ENCODE results near the gene MBD2.

The MBD2 gene

GRCh38 chr18:54251606-54252390 is 27.3 kb upstream of the MBD2 start:
- H3K4me3 ChIP-seq (ENCODE audit: low read depth, low read length) = no peak overlapping the region
- H3K36me3 ChIP-seq = no peaks in the 10 kb centered on the region
- no peak overlapping the region for H3K27ac ChIP-seq
- TF ChIP-seq CTCF (IDR thresholded peaks at IDR 0.05; ENCODE audit: low read depth, low read length) = no peak
- no peak for DNase-seq
- H3K9me3 ChIP-seq (ENCODE audit: severe bottlenecking) = no peaks in the 10 kb centered on the region
- no peaks in the 10 kb centered on the region for H3K27me3 ChIP-seq (ENCODE audit: insufficient read depth, low read depth, severe bottlenecking)

GRCh38 chr18:54250846-54251261 is 26.4 kb upstream of the MBD2 start:
- no peak for DNase-seq
- no peaks in the 10 kb centered on the region for H3K27me3 ChIP-seq (ENCODE audit: insufficient read depth, low read depth, severe bottlenecking)
- TF ChIP-seq CTCF (IDR thresholded peaks at IDR 0.05; ENCODE audit: low read depth, low read length) = no peak
- H3K4me3 ChIP-seq (ENCODE audit: low read depth, low read length) = no peak overlapping the region
- no peaks in the 10 kb centered on the region for H3K9me3 ChIP-seq (ENCODE audit: severe bottlenecking)
- no peaks in the 10 kb centered on the region for H3K36me3 ChIP-seq
- H3K27ac ChIP-seq = no peak overlapping the region

GRCh38 chr18:54247511-54248175 is 23.2 kb upstream of the MBD2 start:
- no peak overlapping the region for H3K4me3 ChIP-seq (ENCODE audit: low read depth, low read length)
- no peak for TF ChIP-seq CTCF (IDR thresholded peaks at IDR 0.05; ENCODE audit: low read depth, low read length)
- no peaks in the 10 kb centered on the region for H3K36me3 ChIP-seq
- no peaks in the 10 kb centered on the region for H3K9me3 ChIP-seq (ENCODE audit: severe bottlenecking)
- H3K27ac ChIP-seq = peak overlapping the region; percentile 11
- no peaks in the 10 kb centered on the region for H3K27me3 ChIP-seq (ENCODE audit: insufficient read depth, low read depth, severe bottlenecking)
- no peak for DNase-seq

- Histone ChIP-seq H3K36me3 (no peaks in the 10 kb centered on the region), H3K9me3 (ENCODE audit: severe bottlenecking) (no peaks in the 10 kb centered on the region), H3K27ac (no peak overlapping the region), H3K4me3 (ENCODE audit: low read depth, low read length) (no peak overlapping the region), H3K27me3 (ENCODE audit: insufficient read depth, low read depth, severe bottlenecking) (no peaks in the 10 kb centered on the region)
- no peak for TF ChIP-seq CTCF (IDR thresholded peaks at IDR 0.05; ENCODE audit: low read depth, low read length)
- DNase-seq = no peak
Measured at GRCh38 chr18:54242327-54242726, 17.9 kb upstream of the MBD2 start.

GRCh38 chr18:54241483-54241882 is 17.0 kb upstream of the MBD2 start:
- Histone ChIP-seq H3K36me3 (no peaks in the 10 kb centered on the region), H3K9me3 (ENCODE audit: severe bottlenecking) (no peaks in the 10 kb centered on the region), H3K27ac (no peak overlapping the region), H3K4me3 (ENCODE audit: low read depth, low read length) (no peak overlapping the region), H3K27me3 (ENCODE audit: insufficient read depth, low read depth, severe bottlenecking) (no peaks in the 10 kb centered on the region)
- no peak for TF ChIP-seq CTCF (IDR thresholded peaks at IDR 0.05; ENCODE audit: low read depth, low read length)
- DNase-seq = no peak
